Stimulated activated naive CD4-positive, alpha-beta T cell (primary cell): ENCODE data around the gene ZSWIM8.

Experiments used
- DNase-seq, 6 experiments: peaks; one replicate each; lab custom pipeline; 2025; lab: John Stamatoyannopoulos, UW

The ZSWIM8 gene

DNA sequence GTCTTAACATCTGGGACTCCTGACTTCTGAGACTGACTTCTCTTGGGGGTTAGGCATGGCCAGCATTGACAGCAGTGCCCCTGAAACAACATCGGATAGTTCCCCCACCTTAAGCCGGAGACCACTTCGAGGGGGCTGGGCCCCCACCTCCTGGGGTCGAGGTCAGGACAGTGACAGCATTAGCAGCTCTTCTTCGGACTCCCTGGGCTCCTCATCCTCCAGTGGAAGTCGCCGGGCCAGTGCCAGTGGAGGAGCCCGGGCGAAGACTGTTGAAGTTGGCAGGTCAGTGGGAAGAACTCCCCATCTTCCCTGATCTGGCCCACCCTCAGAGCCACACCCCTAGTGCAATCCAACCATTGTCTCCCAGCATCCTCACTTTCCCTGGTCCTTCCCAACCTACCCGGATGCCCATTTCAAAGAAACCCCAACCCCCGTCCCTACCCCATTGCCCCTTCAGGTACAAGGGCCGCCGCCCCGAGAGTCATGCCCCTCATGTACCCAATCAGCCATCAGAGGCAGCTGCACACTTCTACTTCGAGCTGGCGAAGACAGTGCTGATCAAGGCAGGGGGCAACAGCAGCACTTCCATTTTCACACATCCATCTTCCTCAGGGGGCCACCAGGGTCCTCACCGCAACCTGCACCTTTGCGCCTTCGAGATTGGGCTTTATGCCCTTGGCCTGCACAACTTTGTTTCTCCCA, 12.1 kb downstream of the ZSWIM8 start:
- no peak for DNase-seq

DNA sequence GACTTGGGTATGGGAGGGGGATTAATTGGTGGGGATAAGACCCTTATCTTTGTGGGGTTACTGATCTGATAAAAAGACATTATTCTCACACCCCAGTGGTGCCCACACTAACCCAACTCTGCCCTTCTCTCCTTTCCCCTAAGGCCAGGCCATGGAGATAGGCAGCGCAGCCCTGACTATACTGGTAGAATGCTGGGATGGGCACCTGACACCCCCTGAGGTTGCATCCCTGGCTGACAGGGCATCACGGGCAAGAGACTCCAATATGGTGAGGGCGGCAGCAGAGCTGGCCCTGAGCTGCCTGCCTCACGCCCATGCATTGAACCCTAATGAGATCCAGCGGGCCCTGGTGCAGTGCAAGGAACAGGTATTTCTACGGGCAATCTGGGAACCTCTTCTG, 12.7 kb downstream of the ZSWIM8 start:
- DNase-seq = no peak

DNA sequence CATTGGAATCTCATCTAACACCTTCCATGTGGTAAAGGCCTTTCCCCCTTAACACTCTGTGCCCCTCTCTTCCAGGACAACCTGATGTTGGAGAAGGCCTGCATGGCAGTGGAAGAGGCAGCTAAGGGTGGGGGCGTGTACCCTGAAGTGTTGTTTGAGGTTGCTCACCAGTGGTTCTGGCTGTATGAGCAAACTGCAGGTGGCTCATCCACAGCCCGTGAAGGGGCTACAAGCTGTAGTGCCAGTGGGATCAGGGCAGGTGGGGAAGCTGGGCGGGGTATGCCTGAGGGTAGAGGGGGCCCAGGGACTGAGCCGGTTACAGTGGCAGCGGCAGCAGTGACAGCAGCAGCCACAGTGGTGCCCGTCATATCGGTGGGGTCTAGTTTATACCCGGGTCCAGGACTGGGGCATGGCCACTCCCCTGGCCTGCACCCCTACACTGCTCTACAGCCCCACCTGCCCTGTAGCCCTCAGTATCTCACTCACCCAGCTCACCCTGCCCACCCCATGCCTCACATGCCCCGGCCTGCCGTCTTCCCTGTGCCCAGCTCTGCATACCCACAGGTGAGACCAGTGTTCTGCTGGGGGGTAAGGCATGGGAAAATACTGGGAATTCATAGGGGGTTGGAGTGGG, 13.6 kb downstream of the ZSWIM8 start:
- no peak for DNase-seq

DNA sequence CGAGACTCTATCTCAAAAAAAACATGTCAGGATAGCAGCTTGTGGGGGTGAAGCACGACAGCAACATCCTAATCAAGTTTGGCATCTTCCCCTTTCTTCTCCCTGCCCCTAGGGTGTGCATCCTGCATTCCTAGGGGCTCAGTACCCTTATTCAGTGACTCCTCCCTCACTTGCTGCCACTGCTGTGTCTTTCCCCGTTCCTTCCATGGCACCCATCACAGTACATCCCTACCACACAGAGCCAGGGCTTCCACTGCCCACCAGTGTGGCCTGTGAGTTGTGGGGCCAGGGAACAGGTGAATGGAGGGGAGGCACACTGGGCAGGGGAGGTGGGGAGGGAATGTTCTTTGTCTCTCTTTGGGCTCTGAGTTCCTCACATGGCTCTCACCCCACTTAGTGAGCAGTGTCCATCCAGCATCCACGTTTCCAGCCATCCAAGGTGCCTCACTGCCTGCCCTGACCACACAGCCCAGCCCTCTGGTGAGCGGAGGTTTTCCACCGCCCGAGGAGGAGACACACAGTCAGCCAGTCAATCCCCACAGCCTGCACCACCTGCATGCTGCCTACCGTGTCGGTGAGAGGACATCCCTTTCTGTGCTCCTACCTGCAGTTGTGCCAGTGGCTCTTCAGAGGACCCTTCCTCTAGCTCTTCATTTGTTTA, 14.6 kb downstream of the ZSWIM8 start:
- no peak for DNase-seq

DNA sequence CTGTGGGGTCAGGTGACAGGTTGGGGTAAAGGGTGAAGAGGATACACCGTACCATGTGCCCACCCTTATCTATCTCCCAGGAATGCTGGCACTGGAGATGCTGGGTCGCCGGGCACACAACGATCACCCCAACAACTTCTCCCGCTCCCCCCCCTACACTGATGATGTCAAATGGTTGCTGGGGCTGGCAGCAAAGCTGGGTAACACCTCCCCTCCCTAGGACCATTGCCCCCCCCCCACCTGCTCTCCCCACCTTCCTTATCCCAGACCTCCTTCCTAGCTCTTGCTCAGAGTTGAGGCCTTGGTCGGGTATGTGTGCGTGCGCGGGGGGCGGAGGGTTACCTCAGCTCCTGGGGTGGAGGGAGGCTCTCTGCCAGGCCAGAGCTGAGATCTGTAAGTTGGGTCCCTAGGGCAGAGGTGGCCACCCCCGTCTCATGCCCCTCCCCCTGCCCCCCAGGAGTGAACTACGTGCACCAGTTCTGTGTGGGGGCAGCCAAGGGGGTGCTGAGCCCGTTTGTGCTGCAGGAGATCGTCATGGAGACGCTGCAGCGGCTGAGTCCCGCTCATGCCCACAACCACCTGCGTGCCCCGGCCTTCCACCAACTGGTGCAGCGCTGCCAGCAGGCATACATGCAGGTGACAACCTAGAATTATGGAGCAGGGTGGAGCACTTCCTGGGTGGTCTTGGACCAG, 15.3 kb downstream of the ZSWIM8 start:
- no peak for DNase-seq

DNA sequence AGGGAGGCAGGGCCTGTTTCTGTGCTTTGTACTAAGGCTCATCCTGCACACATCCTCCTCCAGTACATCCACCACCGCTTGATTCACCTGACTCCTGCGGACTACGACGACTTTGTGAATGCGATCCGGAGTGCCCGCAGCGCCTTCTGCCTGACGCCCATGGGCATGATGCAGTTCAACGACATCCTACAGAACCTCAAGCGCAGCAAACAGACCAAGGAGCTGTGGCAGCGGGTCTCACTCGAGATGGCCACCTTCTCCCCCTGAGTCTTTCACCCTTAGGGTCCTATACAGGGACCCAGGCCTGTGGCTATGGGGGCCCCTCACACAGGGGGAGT, 15.8 kb downstream of the ZSWIM8 start:
- peak in 1 of 6 experiments; percentile 10 for DNase-seq

DNA sequence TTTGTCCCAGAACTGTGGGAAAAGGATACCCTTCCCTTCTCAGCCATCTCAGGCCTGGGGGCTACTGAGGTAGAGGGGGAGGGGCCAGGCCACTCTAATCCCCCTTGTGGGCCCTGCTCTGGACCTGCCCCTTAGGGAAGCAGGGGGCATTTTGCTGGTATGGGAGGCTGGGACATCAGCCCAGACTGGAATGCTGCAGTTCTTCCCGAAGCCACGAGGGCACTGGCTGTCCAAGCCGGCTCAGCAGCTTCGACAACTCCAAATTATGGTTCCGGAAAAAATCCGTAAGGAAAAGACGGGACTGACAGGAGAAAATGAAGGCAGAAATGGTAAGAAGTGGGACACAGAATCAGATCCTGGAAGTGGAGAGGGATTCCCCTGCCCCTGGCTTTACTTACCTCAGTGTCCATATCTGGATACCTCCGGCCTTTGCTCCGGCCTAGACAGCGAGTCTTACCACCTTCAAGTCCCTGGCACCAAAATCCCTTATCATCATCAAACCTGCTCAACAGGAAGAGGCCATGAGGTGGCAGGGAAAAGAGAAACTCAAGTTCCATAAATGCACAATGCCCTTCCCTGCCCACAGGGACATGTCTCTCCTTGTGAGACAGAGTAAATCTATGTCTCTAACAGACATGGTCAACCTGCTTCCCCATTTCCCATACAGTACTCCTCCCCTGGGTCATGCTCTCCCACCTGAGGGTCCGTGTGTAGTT, 17.0 kb downstream of the ZSWIM8 start:
- no peak for DNase-seq

DNA sequence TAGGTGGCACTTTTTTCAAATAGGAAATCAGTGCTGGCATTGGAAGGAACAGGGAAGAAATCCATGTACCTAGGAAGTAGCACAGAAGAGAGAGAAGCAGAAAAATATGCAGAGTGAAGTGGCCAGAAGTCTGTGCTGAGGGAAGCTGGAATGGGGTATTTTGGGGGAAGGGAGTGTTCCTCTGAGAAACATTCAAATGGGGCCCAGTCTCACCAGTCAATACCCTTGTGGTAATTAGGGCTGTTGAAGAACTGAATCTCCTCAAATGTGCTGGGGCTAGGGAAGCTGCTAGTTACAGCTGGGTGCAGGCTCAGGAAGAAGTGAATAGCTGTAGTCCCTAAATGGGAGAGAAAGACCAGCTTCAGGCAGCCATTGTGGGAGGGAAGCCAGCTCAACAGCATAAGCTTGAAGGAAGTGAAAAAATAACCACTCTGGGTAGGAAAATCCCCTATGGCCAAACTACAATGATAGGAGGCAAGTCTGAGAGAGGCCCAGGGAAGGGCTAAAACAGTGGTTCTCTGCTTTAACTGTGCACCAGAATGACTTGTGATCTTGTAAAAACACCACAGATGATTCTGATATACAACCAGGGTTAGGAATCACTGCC, 18.4 kb downstream of the ZSWIM8 start:
- DNase-seq = no peak

DNA sequence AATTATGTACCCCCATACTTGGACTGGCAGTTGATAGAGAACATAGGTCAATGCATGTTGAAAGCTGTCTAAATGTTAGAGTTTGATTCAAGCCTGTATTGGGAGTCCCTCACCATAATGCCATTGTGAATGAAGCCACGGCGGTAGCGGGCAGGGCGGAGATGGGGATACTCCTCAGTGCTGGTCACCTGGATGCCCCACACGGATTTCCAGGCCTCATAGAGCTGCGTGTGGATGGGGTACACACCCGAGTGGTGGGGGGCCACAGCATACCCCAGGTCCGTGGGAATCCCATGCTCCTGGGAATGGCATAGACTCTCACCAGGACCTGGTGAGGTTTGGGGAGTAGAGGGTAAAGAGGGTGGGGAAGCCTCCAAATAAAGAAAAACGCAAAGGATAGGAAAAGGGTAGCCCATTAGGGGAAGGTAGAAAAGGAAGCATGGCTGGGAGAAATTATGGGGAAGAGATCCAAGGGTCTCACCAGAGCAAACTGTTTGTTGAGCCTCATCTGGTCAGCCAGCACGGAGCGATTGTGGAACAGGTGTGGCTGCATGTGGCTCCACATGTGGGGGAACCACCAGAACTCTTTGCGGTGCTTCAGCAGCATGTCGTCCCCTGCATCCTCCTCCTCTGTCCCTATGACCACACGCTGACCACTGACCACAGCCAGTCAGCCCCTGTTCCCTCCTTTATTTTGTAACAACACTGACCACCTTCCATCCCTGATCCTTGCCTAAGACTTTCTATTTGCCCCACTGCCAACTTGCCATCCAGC, 21.0 kb downstream of the ZSWIM8 start:
- no peak for DNase-seq

DNA sequence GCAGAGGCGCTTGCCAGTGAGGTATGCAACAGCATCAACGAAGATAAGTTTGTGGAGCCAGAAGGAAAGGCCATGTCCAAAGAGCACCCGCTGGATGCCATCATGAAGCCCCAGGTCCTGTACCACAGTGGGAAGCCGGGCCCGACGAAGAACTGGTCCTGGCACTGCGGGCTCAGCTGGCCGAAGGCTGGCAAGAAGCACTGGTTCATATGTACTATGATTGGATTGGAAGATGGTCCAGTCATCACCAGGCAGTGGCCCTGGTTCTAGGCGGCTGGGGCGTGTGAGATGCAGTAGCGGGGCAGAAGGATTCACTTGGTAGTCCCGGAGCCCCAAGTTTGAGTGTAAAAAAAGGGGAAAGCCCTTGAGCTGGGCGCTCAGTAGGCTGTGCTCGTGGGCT, 22.1 kb downstream of the ZSWIM8 start:
- no peak for DNase-seq

DNA sequence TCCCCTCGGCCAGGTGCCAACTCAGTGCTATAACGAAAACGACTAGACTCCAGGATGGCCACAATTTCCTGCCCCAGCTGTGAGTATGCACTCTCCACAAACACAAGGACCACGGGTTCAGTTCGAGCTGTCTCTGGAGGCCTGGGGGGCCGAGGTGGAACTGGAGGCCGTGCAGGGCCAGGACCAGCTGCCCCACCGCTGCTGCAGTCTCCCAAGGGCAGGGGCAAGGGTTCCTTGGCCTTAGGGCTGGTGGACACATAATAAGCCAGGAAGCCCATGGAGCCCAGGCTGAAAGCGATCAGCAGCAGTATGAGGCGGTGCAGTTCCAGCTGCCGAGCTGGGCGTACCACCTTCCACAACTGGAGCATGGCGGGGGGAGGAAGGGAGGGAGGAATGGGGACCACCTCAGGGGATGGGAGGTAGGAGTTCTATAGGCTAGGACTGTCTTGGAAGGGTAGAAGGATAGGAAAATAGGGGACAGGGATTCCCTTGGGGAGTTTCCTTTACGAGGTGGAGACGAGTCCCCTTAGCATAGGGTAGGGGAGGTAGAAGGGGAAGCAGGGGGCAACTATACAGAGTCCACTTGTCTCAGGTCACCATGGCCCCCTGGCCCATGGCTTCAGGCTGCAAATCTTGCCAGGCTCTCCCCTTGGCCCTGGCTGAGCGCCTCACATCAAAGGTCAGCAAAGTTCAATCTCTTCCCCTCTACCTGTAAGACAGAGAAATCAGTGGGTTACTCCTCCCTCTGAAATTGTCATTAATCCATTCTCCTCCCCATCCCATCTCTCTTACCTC, 22.8 kb downstream of the ZSWIM8 start:
- no peak for DNase-seq

DNA sequence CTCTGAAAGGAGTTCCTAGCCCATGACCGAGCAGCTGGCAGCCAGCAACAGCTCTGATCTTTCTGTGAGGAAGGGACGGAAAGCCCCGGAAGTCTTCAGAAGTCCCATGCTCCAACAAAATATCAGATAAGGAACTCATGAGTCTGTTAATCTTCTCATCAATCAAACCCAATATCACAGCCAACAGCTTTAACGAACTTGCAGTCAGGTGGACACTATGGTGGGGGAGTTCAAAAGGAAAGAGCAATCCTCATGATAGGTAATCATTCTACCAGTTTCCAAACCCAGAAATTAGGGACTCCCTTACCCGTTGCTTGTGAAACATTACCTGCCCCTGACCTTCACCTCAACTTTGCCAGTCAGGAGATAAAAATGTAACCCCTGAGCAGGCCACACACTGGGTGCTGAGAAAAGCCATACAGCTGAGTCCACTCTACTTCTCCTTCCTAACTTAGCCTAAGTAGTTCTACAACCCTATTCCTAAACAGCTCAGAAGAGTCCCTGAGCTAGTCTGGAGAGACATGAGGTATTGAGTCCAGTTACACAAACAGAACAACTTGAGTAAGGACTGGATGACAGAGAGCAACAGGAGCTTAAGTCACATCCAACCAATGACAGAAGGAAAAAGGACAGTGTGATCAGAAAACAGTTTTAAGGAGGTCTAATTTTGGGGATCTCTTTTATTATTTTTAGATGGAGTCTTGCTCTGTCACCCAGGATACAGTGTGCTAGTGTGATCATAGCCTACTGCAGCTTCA, 23.8 kb downstream of the ZSWIM8 start:
- no peak for DNase-seq

DNA sequence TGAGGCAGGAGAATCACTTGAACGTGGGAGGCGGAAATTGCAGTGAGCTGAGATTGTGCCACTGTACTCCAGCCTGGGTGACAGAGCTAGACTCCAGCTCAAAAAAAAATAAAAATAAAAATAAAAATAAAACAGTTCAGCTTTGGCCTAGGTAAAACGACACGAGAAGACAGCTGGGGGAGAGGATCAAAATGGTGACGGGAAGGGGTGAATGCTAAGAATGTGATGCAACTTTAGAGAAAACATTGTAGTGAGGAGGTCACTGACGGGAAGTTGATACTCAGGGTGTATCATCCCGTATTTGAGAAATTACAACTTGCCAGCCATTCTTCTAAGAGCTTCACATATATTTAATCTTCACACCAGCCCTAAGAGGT, 24.9 kb downstream of the ZSWIM8 start:
- peak in 2 of 6 experiments; percentile 35 to 47 for DNase-seq

DNA sequence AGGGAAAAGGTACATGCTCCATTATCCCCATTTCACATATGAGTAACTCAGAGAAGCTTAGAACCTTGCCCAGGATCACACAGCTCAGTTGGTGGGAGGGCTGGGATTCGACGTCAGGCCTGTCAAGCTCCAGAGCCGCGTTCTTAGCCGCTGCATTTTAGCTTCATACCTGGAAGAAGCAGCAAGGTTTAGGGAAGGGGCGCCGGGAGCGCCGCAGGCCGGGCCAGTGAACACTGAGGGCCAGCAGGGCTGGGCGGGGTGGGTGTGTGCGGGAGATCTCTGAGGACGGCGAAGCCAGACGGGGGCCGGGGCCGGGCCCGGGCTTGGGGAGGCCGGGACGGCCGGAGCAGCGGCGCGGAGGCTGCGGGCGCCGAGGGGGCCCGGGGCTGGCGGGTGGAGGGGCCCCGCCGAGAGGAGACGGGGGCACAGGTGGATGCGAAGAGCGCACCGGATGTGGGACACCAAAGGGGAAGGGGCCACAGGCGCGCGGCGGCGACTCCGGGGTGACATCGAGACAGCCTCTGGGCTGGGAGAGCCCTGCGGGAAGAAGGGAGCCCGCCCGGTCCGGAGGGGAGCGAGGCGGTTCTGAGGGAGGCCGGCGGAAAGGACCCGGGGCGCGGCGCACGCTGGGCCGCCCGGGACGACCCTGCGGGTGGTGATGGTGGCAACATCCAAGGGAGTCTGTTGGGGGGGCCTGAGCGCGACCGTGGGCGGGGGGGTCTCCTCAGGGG, 25.5 kb downstream of the ZSWIM8 start:
- peak; percentile 28 to 85 (median 56) for DNase-seq

DNA sequence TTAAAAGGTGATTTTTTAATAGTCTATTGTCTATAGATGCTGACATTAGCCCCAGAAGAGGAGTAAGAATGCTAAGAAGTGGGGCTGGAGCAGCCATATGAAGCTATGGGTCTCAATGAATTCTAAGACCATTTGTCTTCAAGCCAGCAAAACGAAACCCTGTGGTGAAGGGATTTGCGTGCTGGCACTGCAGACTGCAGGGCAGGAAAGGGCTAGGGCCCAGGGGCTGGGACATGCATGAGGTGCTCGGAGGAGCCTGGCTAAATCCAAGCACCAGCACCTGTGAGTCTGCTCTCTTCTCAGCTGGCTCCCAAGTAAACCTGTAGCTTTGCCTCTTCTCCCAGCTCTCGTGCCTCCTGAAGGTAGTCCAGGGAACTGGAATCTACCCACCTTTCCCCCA, 27.3 kb downstream of the ZSWIM8 start:
- DNase-seq = no peak

DNA sequence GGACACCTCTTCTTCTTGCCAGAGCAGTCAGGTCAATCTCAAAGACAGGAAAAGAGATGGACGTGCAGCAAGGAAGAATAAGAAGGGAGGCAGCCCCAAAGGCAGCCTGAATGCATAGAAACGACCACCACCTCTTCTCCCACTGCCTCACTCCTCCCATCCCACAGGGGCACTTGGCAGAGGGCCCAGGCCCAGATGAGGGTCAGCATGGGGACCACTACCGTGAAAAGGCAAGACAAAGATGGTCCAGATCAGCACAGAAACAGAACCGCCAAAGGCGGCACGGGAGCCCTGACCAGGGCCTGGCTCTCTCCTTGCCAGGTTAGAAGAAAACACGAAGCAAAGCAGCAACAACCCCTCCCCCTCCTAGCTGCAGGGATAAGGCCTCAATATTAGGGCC, 27.9 kb downstream of the ZSWIM8 start:
- DNase-seq = no peak

DNA sequence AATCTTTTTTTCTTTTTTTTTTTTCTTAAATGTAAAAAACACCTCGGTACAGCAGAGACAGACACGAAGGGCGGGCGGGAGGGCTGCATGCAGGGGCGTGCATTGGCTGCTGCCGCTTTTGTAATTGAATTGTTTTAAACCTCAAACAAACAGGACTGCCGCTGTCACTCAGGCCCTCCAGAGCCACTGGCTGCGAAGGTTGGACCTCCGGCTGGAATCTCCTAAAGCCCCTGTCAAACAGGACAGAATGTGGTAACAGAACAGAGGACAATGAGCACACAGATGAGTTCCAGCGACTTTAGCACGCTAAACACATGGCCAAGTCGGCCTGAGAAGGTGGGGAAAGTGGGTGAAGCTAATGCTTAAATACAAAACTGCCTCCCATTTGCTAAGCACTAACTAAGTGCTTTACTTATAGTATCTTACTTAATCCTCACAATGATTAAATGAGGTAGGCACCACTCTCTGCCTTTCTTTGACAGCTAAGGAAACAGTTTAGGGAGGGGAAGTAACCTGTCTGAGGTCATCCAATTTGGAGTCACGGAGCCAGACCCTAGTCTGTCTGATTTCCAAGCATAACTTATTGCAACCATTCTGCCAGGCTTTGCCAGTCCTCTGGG, 29.0 kb downstream of the ZSWIM8 start:
- DNase-seq = no peak
